GM12801 (cell line): ENCODE results near the gene HRK.

ENCODE experiments used
- CTCF ChIP-seq: IDR thresholded peaks from one replicate; pipeline ENCODE4 v1.5.1; 2011; ENCODE audit warnings: control low read depth; ENCODE audit not compliant: insufficient read length; ENCODE audit errors: extremely low read depth

The HRK gene

GRCh38 chr12:116887244-116887643, 6.0 kb upstream of the HRK start:
- no peak for TF ChIP-seq CTCF

GRCh38 chr12:116885491-116885890, 4.2 kb upstream of the HRK start:
- no peak for TF ChIP-seq CTCF

GRCh38 chr12:116884871-116885270, 3.6 kb upstream of the HRK start:
- no peak for TF ChIP-seq CTCF

- TF ChIP-seq CTCF = no peak
Measured at GRCh38 chr12:116882742-116883141, 1.5 kb upstream of the HRK start.

GRCh38 chr12:116881877-116882507, 751 bp upstream of the HRK start:
- TF ChIP-seq CTCF = no peak

GRCh38 chr12:116880817-116881324, 370 bp downstream of the HRK start:
- no peak for TF ChIP-seq CTCF

GRCh38 chr12:116880213-116880816, 926 bp downstream of the HRK start:
- TF ChIP-seq CTCF = no peak
